MG63 (cell line): Measurements from ENCODE around the gene GRAPL. TPM values are rescaled to one million over a fixed set of nuclear protein-coding genes. Genes with fewer than 3 reads are reported as not detected.
A peak's percentile ranks its signal among the peaks of the same experiment; 100 is the strongest.
"Not testable (repeated sequence)": the region's sequence is repeated elsewhere in the genome, so short reads cannot be mapped to it uniquely, and the experiment has no call there.

Experiments
- DNase-seq: peaks from one replicate; pipeline ENCODE4 v3.0.0-alpha.2; 2020
- H3K27me3 ChIP-seq: fragments of 250-450 bp; sonication (Bioruptor Pico); 2 replicates; pipeline ENCODE4 v1.5.1; 2020; ENCODE audit warnings: mild to moderate bottlenecking, moderate library complexity
- H3K36me3 ChIP-seq: fragments of 250-450 bp; sonication (Bioruptor Pico); 2 replicates; pipeline ENCODE4 v1.5.1; 2020; ENCODE audit warnings: mild to moderate bottlenecking, moderate library complexity
- H3K4me3 ChIP-seq: fragments of 250-450 bp; sonication (Bioruptor Pico); 2 replicates; pipeline ENCODE4 v1.5.1; 2020; ENCODE audit warnings: mild to moderate bottlenecking, moderate library complexity
- H3K9me3 ChIP-seq: fragments of 250-450 bp; sonication (Bioruptor Pico); 2 replicates; pipeline ENCODE4 v1.5.1; 2020; ENCODE audit warnings: mild to moderate bottlenecking, moderate library complexity
- total RNA-seq: library from RNA; depleted of rRNA; stranded (reverse); fragments of >200 nt; shearing (Covaris generic); gene quantifications from 2 replicates; pipeline ENCODE4 v1.2.3, GENCODE V29; 2014; ENCODE audit warnings: low replicate concordance; rRNA removed

The GRAPL gene
- total RNA-seq = not detected in 2 replicates

- not testable (repeated sequence) for H3K27me3 ChIP-seq, DNase-seq, H3K36me3 ChIP-seq, H3K9me3 ChIP-seq, H3K4me3 ChIP-seq
Measured at GRCh38 chr17:19127148-19127980, at the start of gene GRAPL. GRAPL (plus strand) TSS chr17:19127589; CDS start chr17:19127620, 31 bp downstream.

- not testable (repeated sequence) for H3K4me3 ChIP-seq, H3K9me3 ChIP-seq, H3K27me3 ChIP-seq, H3K36me3 ChIP-seq
- peak; percentile 58 for DNase-seq
Measured at GRCh38 chr17:19088804-19089685, 38.3 kb upstream of the GRAPL start.

GRCh38 chr17:19090058-19090772 lies 37.2 kb upstream of the GRAPL start:
- H3K36me3 ChIP-seq, H3K4me3 ChIP-seq, H3K27me3 ChIP-seq, H3K9me3 ChIP-seq, DNase-seq: not testable (repeated sequence)

- peak; percentile 94 for DNase-seq
Measured at GRCh38 chr17:19092737-19093683, 34.4 kb upstream of the GRAPL start.

GRCh38 chr17:19093684-19094438 lies 33.5 kb upstream of the GRAPL start:
- not testable (repeated sequence) for H3K9me3 ChIP-seq, H3K27me3 ChIP-seq, H3K36me3 ChIP-seq, H3K4me3 ChIP-seq
- peak; percentile 1 for DNase-seq

More at GRCh38 chr17:19092737-19093683, 34.4 kb upstream of the GRAPL start:
- not testable (repeated sequence) for H3K4me3 ChIP-seq, H3K9me3 ChIP-seq, H3K36me3 ChIP-seq, H3K27me3 ChIP-seq

GRCh38 chr17:19108517-19108916 lies 18.9 kb upstream of the GRAPL start:
- H3K27me3 ChIP-seq, H3K36me3 ChIP-seq, H3K4me3 ChIP-seq, H3K9me3 ChIP-seq: not testable (repeated sequence)
- peak; percentile 0 for DNase-seq

GRCh38 chr17:19110189-19111097 lies 16.9 kb upstream of the GRAPL start:
- not testable (repeated sequence) for H3K36me3 ChIP-seq, DNase-seq, H3K4me3 ChIP-seq, H3K27me3 ChIP-seq, H3K9me3 ChIP-seq

- not testable (repeated sequence) for H3K36me3 ChIP-seq, H3K9me3 ChIP-seq, H3K27me3 ChIP-seq
- H3K4me3 ChIP-seq = peak overlapping the region; percentile 56
- DNase-seq = peak; percentile 71
Measured at GRCh38 chr17:19111111-19111711, 16.2 kb upstream of the GRAPL start.

- peak; percentile 98 for DNase-seq
- not testable (repeated sequence) for H3K4me3 ChIP-seq, H3K9me3 ChIP-seq, H3K27me3 ChIP-seq, H3K36me3 ChIP-seq
Measured at GRCh38 chr17:19111801-19112458, 15.5 kb upstream of the GRAPL start.

GRCh38 chr17:19112459-19112826 lies 14.9 kb upstream of the GRAPL start:
- H3K36me3 ChIP-seq, H3K4me3 ChIP-seq, H3K27me3 ChIP-seq, H3K9me3 ChIP-seq: not testable (repeated sequence)
- peak; percentile 0 for DNase-seq

- not testable (repeated sequence) for H3K9me3 ChIP-seq, DNase-seq, H3K4me3 ChIP-seq, H3K36me3 ChIP-seq, H3K27me3 ChIP-seq
Measured at GRCh38 chr17:19118695-19119094, 8.7 kb upstream of the GRAPL start.

- not testable (repeated sequence) for H3K27me3 ChIP-seq, DNase-seq
Measured at GRCh38 chr17:19125289-19125688, 2.1 kb upstream of the GRAPL start.

GRCh38 chr17:19129500-19129899 lies 2.1 kb downstream of the GRAPL start:
- H3K36me3 ChIP-seq, H3K9me3 ChIP-seq, H3K27me3 ChIP-seq, H3K4me3 ChIP-seq, DNase-seq: not testable (repeated sequence)

More at GRCh38 chr17:19125289-19125688, 2.1 kb upstream of the GRAPL start:
- H3K4me3 ChIP-seq, H3K9me3 ChIP-seq, H3K36me3 ChIP-seq: not testable (repeated sequence)

GRCh38 chr17:19131108-19131507 lies 3.7 kb downstream of the GRAPL start:
- not testable (repeated sequence) for H3K9me3 ChIP-seq, H3K27me3 ChIP-seq, H3K36me3 ChIP-seq, DNase-seq, H3K4me3 ChIP-seq
